ENCODE data around the gene MRPL3.

DNA sequence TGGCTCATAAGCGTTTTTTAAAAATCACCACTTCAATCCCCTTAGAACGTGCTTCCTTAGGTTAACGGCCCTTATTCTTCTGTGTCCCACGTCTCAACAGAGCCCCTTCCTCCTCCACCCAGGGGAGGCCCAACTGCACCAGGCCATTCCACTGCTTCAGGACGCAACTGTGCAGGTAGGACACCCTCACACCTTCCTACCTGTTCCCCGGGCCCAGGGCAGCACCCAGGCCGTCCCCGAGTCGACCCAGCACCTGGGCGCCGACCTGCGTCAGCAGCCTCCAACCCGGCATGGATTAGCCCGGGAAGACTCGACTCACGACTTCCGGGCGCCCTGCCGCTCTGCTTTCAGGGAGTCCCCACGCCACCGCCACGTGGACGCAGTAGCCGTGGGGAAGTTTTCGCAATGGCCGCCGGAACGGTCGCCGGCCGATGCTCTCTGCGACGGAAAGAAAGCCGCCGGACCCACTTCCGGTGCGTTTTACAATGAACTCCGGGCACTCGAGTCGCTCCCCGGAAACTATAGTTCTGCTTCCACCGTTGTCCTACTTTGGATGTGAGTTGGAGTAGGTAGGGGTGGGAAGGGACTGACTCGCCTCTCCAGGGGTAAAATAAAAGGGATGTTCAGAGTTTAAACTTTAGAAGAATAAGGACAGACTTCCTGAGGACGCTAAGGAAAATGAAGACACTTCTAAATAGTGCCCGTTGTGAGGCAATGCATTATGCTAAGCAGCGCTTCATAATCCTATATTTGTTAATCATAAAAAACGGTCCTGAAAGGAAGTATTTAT is at the start of gene MRPL3:
- TF ChIP-seq, protein P1, sequence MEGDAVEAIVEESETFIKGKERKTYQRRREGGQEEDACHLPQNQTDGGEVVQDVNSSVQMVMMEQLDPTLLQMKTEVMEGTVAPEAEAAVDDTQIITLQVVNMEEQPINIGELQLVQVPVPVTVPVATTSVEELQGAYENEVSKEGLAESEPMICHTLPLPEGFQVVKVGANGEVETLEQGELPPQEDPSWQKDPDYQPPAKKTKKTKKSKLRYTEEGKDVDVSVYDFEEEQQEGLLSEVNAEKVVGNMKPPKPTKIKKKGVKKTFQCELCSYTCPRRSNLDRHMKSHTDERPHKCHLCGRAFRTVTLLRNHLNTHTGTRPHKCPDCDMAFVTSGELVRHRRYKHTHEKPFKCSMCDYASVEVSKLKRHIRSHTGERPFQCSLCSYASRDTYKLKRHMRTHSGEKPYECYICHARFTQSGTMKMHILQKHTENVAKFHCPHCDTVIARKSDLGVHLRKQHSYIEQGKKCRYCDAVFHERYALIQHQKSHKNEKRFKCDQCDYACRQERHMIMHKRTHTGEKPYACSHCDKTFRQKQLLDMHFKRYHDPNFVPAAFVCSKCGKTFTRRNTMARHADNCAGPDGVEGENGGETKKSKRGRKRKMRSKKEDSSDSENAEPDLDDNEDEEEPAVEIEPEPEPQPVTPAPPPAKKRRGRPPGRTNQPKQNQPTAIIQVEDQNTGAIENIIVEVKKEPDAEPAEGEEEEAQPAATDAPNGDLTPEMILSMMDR (IDR thresholded peaks at IDR 0.05) = no peak
- peak in 3 of 4 donors; percentile 23 to 71 (median 69) for TF ChIP-seq POLR2A (IDR thresholded peaks at IDR 0.05)
- TF ChIP-seq POLR2AphosphoS5 (IDR thresholded peaks at IDR 0.05) = peak; percentile 73 to 74
- no peak for TF ChIP-seq EP300 (IDR thresholded peaks at IDR 0.05)

Measured in upper lobe of left lung (tissue), 4 donors.